ENCODE results near the gene GRK4. TPM values are rescaled to one million over a fixed set of nuclear protein-coding genes. Genes with fewer than 3 reads are reported as not detected.

The GRK4 gene
- total and polyA plus RNA-seq, 12 donors = 4.7 to 24.5 (median 10.3) TPM

- peaks cover 0 to 11% (median 0%) of the 10 kb centered on the region in 9 donors for H3K4me1 ChIP-seq
- H3K4me3 ChIP-seq = no peak overlapping the region
- H3K36me3 ChIP-seq = peaks cover 5 to 100% (median 81%) of the 10 kb centered on the region in 9 donors
- no peak overlapping the region for H3K27ac ChIP-seq
- 89 to 92% methylated on average over 14 of the region's 14 CpGs for WGBS, 2 donors
- intact Hi-C loops (cut with DNase I) = no loop called here
- ATAC-seq (peak in 5 of 8 donors; percentile 31 to 52 (median 45)), DNase-seq (no peak)
- TF ChIP-seq CTCF (IDR thresholded peaks at IDR 0.05) = peak in 7 of 9 donors; percentile 38 to 56 (median 52)
- no peaks in the 10 kb centered on the region for H3K9me3 ChIP-seq
- no peaks in the 10 kb centered on the region for H3K27me3 ChIP-seq
These were observed 14.2 kb upstream of the GRK4 start for GRCh38 chr4:2948895-2949781.

- WGBS, 2 donors = 90 to 91% methylated on average over 11 of the region's 11 CpGs
- Histone ChIP-seq H3K9me3 (no peaks in the 10 kb centered on the region), H3K27ac (no peak overlapping the region), H3K36me3 (peaks cover 5 to 99% (median 79%) of the 10 kb centered on the region in 9 donors), H3K4me1 (peaks cover 0 to 16% (median 3%) of the 10 kb centered on the region in 9 donors), H3K4me3 (no peak overlapping the region), H3K27me3 (no peaks in the 10 kb centered on the region)
- no peak for TF ChIP-seq CTCF (IDR thresholded peaks at IDR 0.05)
- intact Hi-C loops (cut with DNase I) = no loop called here
- peak in 1 of 8 donors; percentile 20 for ATAC-seq
- DNase-seq = no peak
These were observed 13.6 kb upstream of the GRK4 start for GRCh38 chr4:2949782-2950125.

- 88 to 90% methylated on average over 16 of the region's 16 CpGs for WGBS, 2 donors
- Histone ChIP-seq H3K4me3 (no peak overlapping the region), H3K27ac (no peak overlapping the region), H3K36me3 (peaks cover 5 to 94% (median 74%) of the 10 kb centered on the region in 9 donors), H3K4me1 (peaks cover 0 to 16% (median 3%) of the 10 kb centered on the region in 9 donors), H3K9me3 (no peaks in the 10 kb centered on the region), H3K27me3 (no peaks in the 10 kb centered on the region)
- no peak for ATAC-seq
- no peak for TF ChIP-seq CTCF (IDR thresholded peaks at IDR 0.05)
- intact Hi-C loops (cut with DNase I) = no loop called here
- DNase-seq = no peak
These were observed 13.0 kb upstream of the GRK4 start for GRCh38 chr4:2950221-2950989.

GRCh38 chr4:2953496-2953895 lies 9.9 kb upstream of the GRK4 start:
- intact Hi-C loops (cut with DNase I) = no loop called here
- no peak for TF ChIP-seq CTCF (IDR thresholded peaks at IDR 0.05)
- ATAC-seq (peak in 2 of 8 donors; percentile 45 to 48), DNase-seq (no peak)
- 59 to 64% methylated on average over 6 of the region's 6 CpGs for WGBS, 2 donors
- Histone ChIP-seq H3K36me3 (peaks cover 0 to 95% (median 63%) of the 10 kb centered on the region in 9 donors), H3K4me3 (no peak overlapping the region), H3K9me3 (no peaks in the 10 kb centered on the region), H3K27me3 (no peaks in the 10 kb centered on the region), H3K27ac (no peak overlapping the region), H3K4me1 (peaks cover 0 to 12% (median 0%) of the 10 kb centered on the region in 9 donors)

Data from heart right ventricle (tissue), 16 donors.